HepG2 (cell line): ENCODE results near the gene GADD45B. TPM values are rescaled to one million over a fixed set of nuclear protein-coding genes. Genes with fewer than 3 reads are reported as not detected.

ENCODE experiments used
- BRCA1 ChIP-seq: sonication (generic); formaldehyde crosslinking; IDR thresholded peaks from 2 replicates; pipeline ENCODE4 v1.4.0; 2020; ENCODE audit warnings: missing genetic modification reagents
- EEA1 ChIP-seq: sonication (generic); formaldehyde crosslinking; IDR thresholded peaks from 2 replicates; pipeline ENCODE4 v1.5.1; 2020; ENCODE audit warnings: mild to moderate bottlenecking, missing genetic modification reagents, borderline replicate concordance
- HOXA9 ChIP-seq: sonication (generic); formaldehyde crosslinking; IDR thresholded peaks from 2 replicates; pipeline ENCODE4 v1.8.1; 2022; ENCODE audit warnings: missing genetic modification reagents, mild to moderate bottlenecking, moderate library complexity, borderline replicate concordance
- HOXD1 ChIP-seq: sonication (generic); formaldehyde crosslinking; IDR thresholded peaks from 2 replicates; pipeline ENCODE4 v1.5.0; 2020; ENCODE audit warnings: missing genetic modification reagents
- MTA3 ChIP-seq: sonication (generic); formaldehyde crosslinking; IDR thresholded peaks from 2 replicates; pipeline ENCODE4 v1.4.0; 2020; ENCODE audit warnings: missing genetic modification reagents
- PPARG ChIP-seq: conservative IDR thresholded peaks from 2 replicates; pipeline ENCODE4 v1.6.1; 2016; ENCODE audit warnings: missing biosample characterization, missing genetic modification reagents
- SNRNP70 ChIP-seq: fragments of 200-400 bp; formaldehyde crosslinking; IDR thresholded peaks from 2 replicates; pipeline ENCODE4 v1.6.1; 2017; ENCODE audit warnings: mild to moderate bottlenecking, low read depth, low read length, moderate library complexity
- ZNF253 ChIP-seq: sonication (generic); formaldehyde crosslinking; IDR thresholded peaks from 2 replicates; pipeline ENCODE4 v1.8.0; 2022; ENCODE audit warnings: mild to moderate bottlenecking, missing genetic modification reagents, borderline replicate concordance
- ZNF274 ChIP-seq: sonication (generic); formaldehyde crosslinking; IDR thresholded peaks from 2 replicates; pipeline ENCODE4 v1.5.1; 2020; ENCODE audit warnings: mild to moderate bottlenecking, missing genetic modification reagents
- polyA plus RNA-seq, 8 experiments: library from polyadenylated mRNA; depleted of rRNA in 3 of 8; stranded (reverse) in 7 of 8; unstranded in 1 of 8; fragments of >200 nt; fragmentation: Illumina TruSeq in 4 of 8; extraction: Trizol in 4 of 8; gene quantifications; 2 replicates each; pipeline versions ENCODE4 v1.2.1 to v1.2.3, GENCODE V29; 2011 to 2016; ENCODE audit warnings: low read depth in 4 of 8, missing spikeins in 1 of 8, mixed read lengths in 1 of 8; ENCODE audit not compliant: insufficient read depth in 1 of 8
- total RNA-seq, 5 experiments: library from RNA; depleted of rRNA; stranded (reverse); fragments of >200 nt; fragmentation: Illumina TruSeq; extraction: Trizol; gene quantifications; 2 replicates each; pipeline ENCODE4 v1.2.3, GENCODE V29; 2016; ENCODE audit warnings: low read depth in 1 of 5
- TF ChIP-seq, protein P1 (sequence below): sonication (generic); formaldehyde crosslinking; IDR thresholded peaks from 2 replicates; pipeline ENCODE4 v1.8.1; 2022; ENCODE audit warnings: mild to moderate bottlenecking, missing genetic modification reagents
- TF ChIP-seq, protein P2 (sequence below): sonication (generic); formaldehyde crosslinking; IDR thresholded peaks from 2 replicates; pipeline ENCODE4 v1.8.0; 2022; ENCODE audit warnings: missing genetic modification reagents, low read depth, mild to moderate bottlenecking, borderline replicate concordance
- TF ChIP-seq, protein P3 (sequence below): sonication (generic); formaldehyde crosslinking; IDR thresholded peaks from 2 replicates; pipeline ENCODE4 v1.4.0; 2020; ENCODE audit warnings: missing genetic modification reagents
- TF ChIP-seq, protein P4 (sequence below): IDR thresholded peaks from 2 replicates; pipeline ENCODE4 v1.6.1; 2016; ENCODE audit warnings: low read depth, borderline replicate concordance
- TF ChIP-seq, protein P5 (sequence below): sonication (generic); formaldehyde crosslinking; IDR thresholded peaks from 2 replicates; pipeline ENCODE4 v1.5.0; 2020; ENCODE audit warnings: mild to moderate bottlenecking, missing genetic modification reagents
- TF ChIP-seq, protein P6 (sequence below): sonication (generic); formaldehyde crosslinking; IDR thresholded peaks from 2 replicates; pipeline ENCODE4 v1.5.0; 2020; ENCODE audit warnings: missing genetic modification reagents, mild to moderate bottlenecking, borderline replicate concordance
- TF ChIP-seq, protein P7 (sequence below): IDR thresholded peaks from 2 replicates; pipeline ENCODE4 v1.6.1; 2016; ENCODE audit warnings: control low read depth
- TF ChIP-seq, protein P8 (sequence below), 2 experiments: sonication (generic) in 1 of 2; formaldehyde crosslinking in 1 of 2; IDR thresholded peaks; 2 replicates each; pipeline versions ENCODE4 v1.4.0 to v1.6.1; 2018 to 2020; ENCODE audit warnings: missing genetic modification reagents in 2 of 2, borderline replicate concordance in 1 of 2, low read depth in 1 of 2, mild to moderate bottlenecking in 1 of 2, missing biosample characterization in 1 of 2

GADD45B gene
- total and polyA plus RNA-seq, 2 of the 13 experiments (the other 11 are each of a cell fraction or from before 2014, with no cell fraction given): 4.6 to 34.1 TPM

DNA sequence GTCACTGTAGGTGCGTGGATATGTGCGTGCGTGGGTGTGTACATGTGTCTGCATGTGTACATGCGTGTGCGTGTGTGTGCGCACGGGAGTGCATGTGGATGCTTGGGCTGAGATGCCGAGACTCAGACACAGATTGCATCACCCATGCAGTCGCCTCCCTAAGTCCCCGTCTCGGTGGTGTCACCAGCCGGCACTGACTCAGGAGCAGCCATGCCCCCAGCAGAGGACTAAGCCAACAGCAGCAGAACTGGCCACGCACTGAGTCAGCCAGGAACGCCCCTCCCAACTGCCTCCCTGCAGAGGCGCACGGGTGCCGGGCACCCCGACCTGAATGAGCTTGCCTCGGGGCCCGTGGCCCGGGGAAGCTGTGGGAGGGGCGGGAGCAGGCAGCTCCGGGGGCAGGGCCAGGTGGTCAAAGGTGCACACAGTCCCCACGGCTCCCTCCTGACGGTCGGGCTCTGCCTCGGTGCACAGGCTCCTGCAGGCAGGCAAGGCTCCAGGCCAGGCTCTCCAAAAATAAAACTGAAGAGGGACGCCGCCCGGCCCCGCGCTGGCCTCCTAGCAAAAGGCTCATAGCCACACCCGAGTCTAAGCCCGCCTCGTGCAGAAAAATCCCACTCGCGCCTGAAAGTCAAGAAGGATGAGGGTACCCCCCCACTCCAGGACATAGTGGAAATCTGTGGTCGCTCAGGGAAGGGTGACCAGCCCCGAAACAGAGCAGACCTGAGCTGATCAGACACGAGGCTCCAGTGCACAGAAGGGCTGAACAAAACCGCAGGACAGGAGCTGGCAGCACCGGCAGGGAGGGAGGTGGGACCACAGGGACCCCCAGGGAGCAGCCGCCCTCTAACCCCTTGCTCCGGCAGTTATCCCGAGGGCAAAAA lies 49.2 kb downstream of the GADD45B start (continued):
- TF ChIP-seq, protein P1, sequence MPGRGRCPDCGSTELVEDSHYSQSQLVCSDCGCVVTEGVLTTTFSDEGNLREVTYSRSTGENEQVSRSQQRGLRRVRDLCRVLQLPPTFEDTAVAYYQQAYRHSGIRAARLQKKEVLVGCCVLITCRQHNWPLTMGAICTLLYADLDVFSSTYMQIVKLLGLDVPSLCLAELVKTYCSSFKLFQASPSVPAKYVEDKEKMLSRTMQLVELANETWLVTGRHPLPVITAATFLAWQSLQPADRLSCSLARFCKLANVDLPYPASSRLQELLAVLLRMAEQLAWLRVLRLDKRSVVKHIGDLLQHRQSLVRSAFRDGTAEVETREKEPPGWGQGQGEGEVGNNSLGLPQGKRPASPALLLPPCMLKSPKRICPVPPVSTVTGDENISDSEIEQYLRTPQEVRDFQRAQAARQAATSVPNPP (CRISPR knock-in tag): no peak
- TF ChIP-seq MTA3 (CRISPR knock-in tag) (no peak), PPARG (no peak; the same call in 1 of the 2 replicates), HOXD1 (CRISPR knock-in tag) (no peak), BRCA1 (CRISPR knock-in tag) (no peak), ZNF253 (no peak), HOXA9 (CRISPR knock-in tag) (no peak), ZNF274 (CRISPR knock-in tag) (no peak), EEA1 (no peak), SNRNP70 (no peak)
- TF ChIP-seq, protein P2, sequence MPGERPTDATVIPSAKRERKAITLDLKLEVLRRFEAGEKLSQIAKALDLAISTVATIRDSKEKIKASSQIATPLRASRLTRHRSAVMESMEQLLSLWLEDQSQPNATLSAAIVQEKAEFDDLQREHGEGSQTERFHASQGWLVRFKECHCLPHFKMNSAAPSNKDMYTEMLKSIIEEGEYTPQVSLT (CRISPR knock-in tag): no peak
- TF ChIP-seq, protein P3, sequence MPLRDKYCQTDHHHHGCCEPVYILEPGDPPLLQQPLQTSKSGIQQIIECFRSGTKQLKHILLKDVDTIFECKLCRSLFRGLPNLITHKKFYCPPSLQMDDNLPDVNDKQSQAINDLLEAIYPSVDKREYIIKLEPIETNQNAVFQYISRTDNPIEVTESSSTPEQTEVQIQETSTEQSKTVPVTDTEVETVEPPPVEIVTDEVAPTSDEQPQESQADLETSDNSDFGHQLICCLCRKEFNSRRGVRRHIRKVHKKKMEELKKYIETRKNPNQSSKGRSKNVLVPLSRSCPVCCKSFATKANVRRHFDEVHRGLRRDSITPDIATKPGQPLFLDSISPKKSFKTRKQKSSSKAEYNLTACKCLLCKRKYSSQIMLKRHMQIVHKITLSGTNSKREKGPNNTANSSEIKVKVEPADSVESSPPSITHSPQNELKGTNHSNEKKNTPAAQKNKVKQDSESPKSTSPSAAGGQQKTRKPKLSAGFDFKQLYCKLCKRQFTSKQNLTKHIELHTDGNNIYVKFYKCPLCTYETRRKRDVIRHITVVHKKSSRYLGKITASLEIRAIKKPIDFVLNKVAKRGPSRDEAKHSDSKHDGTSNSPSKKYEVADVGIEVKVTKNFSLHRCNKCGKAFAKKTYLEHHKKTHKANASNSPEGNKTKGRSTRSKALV (CRISPR knock-in tag): peak; percentile 62; the same call in 1 of the 2 replicates
- TF ChIP-seq, protein P4, sequence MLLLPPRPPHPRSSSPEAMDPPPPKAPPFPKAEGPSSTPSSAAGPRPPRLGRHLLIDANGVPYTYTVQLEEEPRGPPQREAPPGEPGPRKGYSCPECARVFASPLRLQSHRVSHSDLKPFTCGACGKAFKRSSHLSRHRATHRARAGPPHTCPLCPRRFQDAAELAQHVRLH: peak; percentile 38; the same call in 1 of the 2 replicates
- TF ChIP-seq, protein P5, sequence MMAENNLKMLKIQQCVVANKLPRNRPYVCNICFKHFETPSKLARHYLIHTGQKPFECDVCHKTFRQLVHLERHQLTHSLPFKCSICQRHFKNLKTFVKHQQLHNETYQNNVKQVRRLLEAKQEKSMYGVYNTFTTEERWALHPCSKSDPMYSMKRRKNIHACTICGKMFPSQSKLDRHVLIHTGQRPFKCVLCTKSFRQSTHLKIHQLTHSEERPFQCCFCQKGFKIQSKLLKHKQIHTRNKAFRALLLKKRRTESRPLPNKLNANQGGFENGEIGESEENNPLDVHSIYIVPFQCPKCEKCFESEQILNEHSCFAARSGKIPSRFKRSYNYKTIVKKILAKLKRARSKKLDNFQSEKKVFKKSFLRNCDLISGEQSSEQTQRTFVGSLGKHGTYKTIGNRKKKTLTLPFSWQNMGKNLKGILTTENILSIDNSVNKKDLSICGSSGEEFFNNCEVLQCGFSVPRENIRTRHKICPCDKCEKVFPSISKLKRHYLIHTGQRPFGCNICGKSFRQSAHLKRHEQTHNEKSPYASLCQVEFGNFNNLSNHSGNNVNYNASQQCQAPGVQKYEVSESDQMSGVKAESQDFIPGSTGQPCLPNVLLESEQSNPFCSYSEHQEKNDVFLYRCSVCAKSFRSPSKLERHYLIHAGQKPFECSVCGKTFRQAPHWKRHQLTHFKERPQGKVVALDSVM: 0 out of 2 replicates have a peak, but pooled peaks have one; percentile 17
- TF ChIP-seq, protein P6, sequence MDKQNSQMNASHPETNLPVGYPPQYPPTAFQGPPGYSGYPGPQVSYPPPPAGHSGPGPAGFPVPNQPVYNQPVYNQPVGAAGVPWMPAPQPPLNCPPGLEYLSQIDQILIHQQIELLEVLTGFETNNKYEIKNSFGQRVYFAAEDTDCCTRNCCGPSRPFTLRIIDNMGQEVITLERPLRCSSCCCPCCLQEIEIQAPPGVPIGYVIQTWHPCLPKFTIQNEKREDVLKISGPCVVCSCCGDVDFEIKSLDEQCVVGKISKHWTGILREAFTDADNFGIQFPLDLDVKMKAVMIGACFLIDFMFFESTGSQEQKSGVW (CRISPR knock-in tag): no peak
- TF ChIP-seq, protein P7, sequence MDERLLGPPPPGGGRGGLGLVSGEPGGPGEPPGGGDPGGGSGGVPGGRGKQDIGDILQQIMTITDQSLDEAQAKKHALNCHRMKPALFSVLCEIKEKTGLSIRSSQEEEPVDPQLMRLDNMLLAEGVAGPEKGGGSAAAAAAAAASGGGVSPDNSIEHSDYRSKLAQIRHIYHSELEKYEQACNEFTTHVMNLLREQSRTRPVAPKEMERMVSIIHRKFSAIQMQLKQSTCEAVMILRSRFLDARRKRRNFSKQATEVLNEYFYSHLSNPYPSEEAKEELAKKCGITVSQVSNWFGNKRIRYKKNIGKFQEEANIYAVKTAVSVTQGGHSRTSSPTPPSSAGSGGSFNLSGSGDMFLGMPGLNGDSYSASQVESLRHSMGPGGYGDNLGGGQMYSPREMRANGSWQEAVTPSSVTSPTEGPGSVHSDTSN (CRISPR knock-in tag): no peak
- TF ChIP-seq, protein P8, sequence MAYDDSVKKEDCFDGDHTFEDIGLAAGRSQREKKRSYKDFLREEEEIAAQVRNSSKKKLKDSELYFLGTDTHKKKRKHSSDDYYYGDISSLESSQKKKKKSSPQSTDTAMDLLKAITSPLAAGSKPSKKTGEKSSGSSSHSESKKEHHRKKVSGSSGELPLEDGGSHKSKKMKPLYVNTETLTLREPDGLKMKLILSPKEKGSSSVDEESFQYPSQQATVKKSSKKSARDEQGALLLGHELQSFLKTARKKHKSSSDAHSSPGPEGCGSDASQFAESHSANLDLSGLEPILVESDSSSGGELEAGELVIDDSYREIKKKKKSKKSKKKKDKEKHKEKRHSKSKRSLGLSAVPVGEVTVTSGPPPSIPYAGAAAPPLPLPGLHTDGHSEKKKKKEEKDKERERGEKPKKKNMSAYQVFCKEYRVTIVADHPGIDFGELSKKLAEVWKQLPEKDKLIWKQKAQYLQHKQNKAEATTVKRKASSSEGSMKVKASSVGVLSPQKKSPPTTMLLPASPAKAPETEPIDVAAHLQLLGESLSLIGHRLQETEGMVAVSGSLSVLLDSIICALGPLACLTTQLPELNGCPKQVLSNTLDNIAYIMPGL (CRISPR knock-in tag; IDR thresholded peaks at IDR 0.05; ENCODE audit: borderline replicate concordance in 1 of 2, low read depth in 1 of 2): peak in 1 of 2 experiments; percentile 22; a peak in 1 of 4 replicates
